Stimulated activated CD4-positive, alpha-beta T cell treated with anti-CD3 and anti-CD28 coated beads, TNF-alpha, amount 100 ng/mL, for 24 hours (primary cell): ENCODE results near the gene CREB1.
"Not testable (repeated sequence)": the region's sequence is repeated elsewhere in the genome, so short reads cannot be mapped to it uniquely, and the experiment has no call there.

ENCODE experiments used
- DNase-seq, 3 experiments: peaks; one replicate each; pipeline ENCODE4 v3.0.0-alpha.2; 2020; ENCODE audit warnings: low read depth in 3 of 3

Gene CREB1

DNA sequence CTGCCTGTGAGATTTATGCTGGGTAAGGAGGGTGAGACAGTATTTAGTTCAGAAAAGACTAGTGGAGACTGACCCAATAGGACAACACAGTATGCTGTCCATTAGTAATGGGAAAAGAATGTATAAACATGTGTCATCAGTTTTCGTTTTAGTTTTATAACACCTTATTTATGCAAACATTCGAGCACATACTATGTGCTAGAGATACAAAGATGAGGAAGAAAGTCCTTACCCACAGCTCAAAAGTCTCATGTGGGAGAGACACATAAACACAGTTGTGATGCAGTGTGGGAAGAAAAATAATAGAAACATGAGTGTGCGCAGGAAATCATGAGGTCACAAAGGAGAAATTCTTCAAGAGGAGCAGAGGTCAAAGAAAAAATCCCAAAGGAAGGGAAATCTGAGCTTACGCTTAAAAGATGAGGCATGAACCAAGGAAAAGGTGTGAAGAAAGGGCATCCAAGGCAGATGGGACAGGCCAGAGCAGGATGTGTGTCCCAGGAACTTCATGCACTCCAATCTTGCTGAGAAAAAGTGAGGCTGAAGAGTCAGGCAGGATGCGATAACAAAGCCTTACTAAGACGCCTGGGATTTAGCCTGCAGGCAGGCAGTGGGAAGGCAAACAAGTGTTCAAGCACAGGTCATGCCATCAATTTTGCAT lies 87.4 kb downstream of the CREB1 start:
- no peak for DNase-seq

DNA sequence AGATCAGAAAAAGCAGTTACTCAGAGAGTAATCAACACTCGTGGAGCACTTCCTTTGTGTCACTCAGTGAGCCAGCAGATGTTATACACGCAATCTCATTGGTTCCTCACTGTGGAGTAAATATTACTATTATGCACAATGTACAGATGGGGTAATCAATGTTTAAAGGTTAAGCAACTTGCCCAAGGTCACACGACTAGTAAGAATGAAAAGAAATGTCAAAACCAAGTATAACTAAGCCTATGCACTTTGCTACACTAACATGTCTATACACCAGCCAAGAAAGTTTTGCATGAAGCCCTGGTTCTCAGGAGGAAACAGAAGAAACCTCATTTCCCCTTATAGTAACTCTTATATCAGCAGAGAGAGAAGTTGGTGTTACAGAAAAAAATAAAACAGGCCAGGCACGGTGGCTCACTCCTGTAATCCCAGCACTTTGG lies 90.0 kb downstream of the CREB1 start:
- no peak for DNase-seq

DNA sequence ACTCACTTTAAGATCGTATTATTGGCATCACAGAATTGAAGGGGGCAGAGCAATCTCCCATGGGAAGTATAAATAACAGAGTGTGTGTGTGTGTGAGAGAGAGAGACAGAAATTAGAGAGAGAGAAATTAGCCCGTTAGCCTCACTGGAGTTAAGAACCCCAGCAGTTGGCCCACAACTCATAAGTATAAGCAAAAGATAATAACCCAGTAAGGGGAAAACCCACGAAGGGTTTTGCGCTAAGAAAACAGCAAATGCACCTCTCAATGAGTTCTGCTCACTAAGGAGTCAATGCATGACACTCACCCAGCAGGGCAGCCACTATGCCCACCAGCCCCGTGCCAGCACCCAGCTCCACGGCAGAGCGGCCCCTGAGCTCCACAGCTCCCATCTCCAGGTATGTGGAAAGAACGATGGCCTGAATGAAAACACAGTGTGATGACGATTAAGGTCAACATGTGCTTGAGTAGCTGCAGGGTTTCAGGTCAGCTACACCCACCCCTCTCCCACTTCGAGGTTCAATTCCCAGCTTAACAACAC lies 91.8 kb downstream of the CREB1 start:
- DNase-seq = no peak

DNA sequence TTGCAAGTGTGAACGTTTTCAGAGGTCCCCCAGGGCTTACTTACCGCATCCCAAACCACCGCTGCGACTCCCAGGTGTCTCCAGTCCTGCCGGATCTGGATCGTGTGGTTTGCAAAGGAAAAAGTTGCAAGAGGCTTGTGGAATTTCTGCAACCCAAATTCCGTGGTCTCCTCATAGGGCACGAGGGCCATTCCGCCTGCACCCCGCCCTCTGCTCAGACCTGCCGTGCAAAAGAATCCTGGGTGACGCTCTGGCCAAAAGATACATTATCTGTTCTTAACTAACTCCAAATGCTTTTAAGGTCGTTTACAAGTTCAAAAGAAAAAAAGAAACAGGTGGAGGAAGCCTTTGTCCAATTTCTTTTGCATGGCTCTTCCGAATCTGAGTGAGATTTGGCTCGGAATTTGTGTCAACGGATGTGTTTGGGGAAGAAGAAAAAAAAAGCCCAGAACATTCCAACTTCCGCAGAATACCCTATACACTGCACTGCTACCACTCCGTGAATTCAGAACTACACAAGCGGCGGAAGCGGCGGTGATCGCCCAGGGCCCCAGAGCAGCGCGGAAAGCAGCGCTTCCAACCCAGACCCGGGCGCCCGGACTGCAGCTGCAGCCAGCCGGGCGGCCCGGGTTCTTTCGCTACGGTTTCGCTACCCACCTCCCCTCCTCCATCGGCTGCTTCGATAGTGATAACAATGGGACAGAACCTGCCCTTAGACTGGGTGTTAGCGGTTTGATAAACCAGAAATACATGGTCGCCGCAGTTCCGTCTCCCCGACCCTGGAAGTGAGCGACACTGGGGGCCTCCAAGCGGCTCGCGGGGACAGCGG lies 94.6 kb downstream of the CREB1 start:
- peak; percentile 26 to 67 (median 43) for DNase-seq

DNA sequence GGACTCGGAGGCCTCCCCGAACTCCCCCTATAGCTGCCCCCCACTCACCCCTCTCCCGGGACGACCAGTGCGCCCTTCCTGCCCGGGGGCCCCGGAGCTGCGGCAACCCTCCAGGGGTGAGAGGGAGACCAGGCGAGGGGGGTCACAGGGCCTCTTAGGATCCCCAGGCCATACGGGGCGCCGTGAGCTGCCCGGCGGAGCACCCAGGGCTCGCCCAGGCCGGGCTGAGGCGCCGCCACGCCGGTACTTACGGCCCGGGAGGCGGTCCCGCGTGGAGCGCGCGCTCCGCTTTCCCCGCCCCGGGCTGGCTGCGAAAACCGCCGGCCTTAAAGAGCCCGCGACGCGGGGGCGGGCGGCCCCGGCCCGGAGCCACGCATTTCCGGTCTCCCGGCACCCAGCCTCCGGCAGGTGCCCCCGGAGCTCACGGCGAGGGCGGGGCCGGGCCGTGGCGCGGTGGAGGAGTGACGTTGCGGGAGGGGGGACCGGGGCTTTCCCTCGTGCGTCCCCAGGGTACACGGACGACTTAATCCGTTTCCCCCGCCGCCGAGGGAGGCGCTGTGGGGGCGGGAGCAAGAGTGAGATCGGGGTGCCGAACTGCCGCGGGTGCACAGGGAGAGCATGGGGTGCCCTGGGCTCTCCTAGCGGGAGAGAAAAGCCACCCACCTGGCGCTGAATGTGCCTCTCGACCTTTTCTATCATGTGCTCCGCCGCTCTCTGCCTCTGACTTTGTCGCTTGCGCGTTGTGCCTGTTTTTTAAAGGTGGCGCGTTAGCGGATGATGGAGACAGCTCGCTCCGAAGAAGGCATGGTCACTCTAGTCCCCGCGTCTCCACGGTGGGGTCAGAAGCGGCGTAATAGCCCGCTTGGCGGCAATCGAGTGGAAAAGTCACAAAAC lies 95.5 kb downstream of the CREB1 start, which contains the start of gene METTL21A:
Gene METTL21A (minus strand): TSS at position 381 of the 894 bp plus-strand sequence. CDS start 1,019 bp downstream, outside the sequence.
- peak; percentile 85 to 95 (median 93) for DNase-seq

DNA sequence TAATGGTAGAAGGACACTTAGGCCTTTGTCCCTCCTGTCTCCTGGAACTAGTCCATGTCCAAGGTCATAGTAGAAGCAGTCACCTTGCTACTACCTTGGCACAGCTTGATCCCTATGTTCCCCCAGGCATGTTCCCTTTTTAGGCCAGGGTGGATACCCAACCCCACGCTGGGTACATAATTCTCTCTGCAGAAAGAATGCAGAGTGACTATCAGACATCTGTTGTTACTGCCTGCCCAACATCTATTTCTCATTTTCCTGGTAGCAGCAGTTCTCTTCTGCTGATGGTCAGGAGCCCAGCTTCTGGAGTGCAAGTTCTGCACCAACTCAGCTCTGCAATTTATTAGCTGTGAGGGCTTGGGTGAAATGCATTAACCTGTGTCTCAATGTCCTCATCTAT lies 99.8 kb downstream of the CREB1 start:
- DNase-seq = no peak

DNA sequence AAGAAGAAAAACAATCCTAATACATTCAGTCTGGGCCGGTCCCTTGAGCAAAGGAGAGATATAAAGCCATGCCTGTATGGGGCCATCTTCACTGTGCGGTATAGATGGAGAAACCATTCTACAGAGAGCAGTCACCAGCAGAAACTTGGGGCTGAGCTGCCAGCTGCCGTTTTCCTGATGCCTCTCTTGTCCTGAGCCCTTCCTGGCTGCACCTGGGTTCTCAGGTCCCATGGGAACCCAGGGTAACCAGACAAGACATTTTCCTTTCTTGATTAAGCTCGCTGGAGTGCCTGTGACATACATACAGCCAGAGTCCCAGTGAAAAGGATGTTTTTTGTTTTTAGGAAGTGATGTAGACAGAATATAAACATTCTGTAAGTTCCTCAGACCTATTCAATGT lies 100.7 kb downstream of the CREB1 start:
- no peak for DNase-seq

DNA sequence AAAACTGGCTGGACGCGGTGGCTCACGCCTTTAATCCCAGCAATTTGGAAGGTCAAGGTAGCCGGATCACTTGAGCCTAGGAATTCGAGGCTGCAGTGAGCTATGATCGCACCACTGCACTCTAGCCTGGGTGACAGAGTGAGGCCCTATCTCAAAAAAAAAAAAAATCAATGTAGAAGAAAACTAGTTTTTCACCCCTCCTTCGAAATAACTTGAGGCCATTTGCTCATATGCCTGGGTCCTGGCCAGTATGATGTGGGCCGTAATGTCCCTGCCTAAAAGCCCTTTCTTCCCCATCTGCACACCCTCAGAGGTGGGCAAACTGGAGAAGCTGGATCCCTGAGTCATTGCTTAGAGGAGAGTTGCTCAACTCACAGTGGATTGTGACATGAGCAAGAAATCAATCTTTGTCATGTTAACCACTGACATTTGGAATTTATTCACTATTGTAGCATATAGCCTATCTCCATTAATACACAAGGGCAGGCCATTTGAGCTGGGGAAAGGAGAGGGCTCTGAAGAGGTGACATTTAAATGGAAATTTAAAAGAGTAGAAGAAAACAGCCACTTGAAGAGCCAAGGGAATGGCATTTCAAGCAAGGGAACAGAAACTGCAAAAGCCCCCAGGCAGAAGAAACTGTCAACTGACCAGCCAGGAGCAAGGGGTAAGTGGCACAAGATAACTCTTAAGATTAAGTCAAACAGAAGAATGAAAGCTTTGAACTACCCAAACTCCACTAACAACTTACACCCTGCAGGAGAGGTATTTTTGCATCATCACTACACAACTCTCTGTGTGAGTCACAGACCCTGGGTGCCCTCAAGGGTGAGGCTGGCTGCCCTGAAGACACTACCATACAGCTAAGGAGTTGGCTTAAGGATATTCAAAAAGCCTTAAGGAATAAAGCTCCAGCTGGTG lies 103.1 kb downstream of the CREB1 start:
- DNase-seq = no peak

DNA sequence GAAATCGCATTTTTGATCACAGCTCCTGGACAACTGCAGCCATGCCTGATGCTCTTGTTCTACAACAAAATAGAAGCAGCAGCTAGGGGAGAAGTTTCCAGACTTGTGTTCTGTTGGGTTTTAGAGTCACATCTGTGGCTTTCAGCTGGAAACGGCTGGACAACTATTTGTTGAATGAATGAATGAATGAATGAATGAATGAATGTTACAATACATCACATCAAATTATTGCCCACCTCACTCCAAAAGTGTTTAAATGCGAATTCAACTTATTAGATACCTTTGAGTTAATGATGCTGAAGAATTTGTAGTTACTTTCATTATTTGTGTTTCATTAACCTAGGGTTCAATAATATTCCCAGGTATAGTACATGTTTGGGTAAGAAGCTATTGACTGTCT lies 103.9 kb downstream of the CREB1 start:
- DNase-seq = no peak

DNA sequence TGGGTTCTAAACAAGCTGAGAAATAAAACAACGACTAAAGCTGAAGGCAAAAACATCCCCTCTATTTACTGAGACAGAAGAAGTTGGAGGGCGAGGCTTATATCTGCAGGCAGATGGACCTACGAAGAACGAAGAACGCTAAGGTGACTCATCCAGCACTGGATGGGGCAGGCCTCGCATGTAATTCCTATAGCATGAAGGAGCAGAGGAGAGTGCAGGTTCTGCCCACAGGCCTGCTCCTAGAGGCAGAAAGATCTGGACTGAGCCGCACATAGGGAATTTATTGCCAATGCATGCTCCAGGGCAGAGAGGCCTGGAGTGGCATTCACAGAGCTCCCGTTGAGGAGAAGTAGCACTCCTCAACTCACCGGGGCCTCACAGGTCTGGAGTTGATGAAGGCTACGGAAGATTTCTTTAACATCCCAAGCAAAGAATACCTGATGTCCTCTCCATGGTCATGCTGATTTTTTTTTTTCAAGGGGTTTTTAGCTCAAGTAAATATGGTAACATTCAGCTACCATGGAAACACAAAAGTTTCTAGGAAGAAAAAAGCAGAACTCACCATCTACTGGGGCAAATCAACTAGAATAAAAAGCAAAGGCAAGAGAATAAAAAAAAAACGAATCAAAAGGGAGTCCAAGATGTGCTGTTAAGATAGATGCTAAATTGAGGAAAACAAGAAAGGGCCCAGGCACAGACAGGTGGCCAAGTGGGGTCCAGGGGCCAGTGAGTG lies 105.9 kb downstream of the CREB1 start:
- DNase-seq = no peak

DNA sequence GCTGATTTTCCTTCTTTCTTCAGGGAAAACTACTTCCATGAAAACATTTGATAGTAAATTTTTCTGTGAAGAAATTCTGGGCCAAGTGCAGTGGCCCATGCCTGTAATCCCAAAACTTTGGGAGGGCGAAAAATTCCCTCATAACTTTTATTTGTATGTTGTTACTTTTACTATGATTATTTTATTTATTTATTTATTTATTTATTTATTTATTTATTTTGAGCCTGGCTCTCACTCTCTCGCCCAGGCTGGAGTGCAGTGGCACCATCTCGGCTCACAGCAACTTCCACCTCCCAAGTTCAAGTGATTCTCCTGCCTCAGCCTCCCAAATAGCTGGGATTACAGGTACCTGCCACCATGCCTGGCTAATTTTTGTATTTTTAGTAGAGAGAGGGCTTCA lies 109.5 kb downstream of the CREB1 start:
- DNase-seq = not testable (repeated sequence)

DNA sequence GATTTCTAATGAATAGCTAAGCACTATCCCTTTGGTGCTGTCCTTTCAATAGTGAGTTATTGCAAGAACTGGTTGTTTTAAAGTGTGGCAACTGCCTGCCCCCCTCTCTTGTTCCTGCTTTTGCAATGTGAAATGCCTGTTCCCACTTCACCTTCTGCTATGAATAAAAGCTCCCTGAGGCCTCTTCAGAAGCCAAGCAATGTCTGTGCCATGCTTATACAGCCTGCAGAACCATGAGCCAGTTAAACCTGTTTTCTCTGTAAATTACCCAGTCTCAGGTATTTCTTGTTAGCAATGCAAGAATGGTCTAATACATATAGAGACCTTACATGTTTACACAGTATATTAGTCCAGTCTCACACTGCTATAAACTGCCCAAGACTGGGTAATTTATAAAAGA lies 110.4 kb downstream of the CREB1 start:
- no peak for DNase-seq

DNA sequence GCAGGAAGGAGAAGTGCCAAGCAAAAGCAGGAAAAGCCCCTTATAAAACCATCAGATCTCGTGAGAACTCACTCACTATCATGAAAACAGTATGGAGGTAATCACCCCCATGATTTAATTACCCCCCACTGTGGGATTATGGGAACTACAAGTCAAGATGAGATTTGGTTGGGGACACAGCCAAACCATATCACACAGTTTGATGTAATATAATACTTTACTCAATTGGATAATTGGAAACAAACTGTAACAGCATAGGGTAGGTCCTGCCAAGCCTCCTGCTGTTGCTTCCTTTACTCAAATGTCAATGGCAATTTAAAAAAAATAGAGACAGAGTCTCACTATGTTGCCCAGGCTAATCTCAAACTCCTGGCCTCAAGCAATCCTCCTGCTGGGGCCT lies 110.9 kb downstream of the CREB1 start:
- DNase-seq = no peak

DNA sequence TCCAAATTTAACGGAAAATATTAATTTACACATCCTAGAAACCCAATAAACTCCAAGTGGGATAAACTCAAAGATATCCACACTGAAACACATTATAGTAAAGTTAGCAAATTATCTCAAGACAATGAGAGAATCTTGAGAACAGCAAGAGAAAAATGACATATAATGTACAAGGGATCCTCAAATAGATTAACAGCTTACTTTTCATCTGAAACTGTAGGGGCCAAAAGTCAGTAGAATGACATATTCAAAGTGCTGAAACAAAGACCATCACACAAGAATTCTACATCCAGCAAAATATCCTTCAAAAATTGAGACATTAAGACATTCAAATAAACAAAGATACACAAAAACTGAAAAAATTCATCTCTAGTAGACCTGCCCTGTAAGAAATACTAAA lies 114.1 kb downstream of the CREB1 start:
- no peak for DNase-seq

DNA sequence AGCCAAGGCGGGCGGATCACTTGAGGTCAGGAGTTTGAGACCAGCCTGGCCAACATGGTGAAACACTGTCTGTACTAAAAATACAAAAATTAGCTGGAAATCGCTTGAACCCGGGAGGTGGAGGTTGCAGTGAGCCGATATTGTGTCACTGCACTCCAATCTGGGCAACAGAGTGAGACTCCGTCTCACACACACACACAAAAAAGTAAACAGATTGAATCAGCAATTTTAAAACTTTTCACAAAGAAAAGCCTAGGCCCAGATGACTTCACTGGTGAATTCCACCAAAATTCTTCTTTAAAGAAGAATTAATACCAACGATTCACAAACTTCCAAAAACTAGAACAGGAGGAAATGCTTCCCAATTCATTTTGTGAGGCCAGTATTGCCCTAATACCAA lies 116.8 kb downstream of the CREB1 start:
- DNase-seq = not testable (repeated sequence)
